ENCODE results near the gene IL17RA.
A peak's percentile ranks its signal among the peaks of the same experiment; 100 is the strongest.

The IL17RA gene

DNA sequence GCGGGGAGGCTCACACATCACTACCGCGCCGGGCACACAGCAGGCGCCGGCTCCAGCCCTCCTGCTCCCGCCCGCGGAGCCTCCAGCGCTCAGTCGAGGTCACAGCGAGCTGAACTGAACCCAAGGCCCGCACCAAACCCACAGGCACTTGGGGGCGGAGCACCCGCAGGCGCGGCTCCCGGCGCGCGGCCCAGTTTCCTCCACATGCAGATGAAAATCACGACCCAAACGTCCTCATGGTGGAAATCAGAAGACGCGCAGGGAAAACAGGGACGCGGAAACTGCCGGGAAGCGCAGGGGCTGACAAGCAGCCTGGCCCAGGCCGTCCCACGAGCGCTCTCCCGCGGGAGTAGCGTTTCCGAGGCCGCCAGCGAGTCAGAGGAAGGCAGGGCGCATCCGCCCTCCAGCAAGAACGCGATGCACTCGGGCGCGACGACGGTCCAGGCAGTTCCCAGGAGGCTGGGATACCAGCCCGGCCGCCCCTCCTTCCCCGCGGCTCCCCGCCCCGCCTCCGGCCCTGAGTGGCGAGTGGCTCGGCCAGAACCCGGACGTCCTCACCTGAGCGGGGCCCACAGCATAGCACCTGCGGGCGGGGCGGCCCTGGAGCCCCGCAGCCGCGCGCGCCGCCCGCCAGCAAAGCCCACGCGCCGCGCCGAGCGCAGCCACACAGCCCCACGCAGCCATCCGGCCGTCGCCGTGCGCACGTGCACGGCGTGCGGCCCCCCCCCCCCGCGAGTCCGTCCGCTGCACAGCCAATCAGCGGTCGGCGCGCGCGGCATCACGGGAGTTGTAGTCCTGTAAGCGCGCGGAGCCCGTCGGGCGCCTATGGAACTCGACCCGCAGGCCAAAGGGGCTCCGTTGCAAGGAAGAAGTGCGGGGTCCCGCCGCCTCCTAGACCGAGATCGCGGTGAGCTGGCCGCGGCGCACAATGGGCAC lies 74.0 kb downstream of the IL17RA start, which contains the start of gene HDHD5:
TSS of gene HDHD5 (minus strand) at position 710 of the 936 bp plus-strand sequence. CDS start at position 684, 26 bp downstream.
- peak; percentile 84 for DNase-seq

DNA sequence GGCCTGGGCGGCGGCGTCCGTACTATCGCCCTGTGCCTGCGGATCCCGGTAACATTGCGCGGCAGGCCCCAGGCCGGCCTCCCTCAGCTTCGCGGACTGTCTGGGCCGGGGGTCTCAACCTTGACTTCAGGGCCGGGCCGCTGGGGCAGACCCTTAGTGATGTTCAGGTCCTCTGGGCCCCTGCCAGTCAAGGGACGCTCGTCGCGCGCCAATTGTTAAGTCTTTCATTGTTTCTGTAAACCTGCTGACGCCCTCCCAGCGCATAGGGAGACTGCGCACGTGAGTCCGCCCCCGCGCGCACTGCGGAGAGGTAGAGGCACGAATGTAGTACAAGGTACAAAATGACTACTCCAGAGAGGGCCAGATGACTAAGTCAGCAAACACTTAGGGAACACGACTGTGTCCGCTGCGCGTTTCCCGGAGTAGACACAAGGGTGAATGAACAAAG lies 74.7 kb downstream of the IL17RA start:
- DNase-seq = no peak

DNA sequence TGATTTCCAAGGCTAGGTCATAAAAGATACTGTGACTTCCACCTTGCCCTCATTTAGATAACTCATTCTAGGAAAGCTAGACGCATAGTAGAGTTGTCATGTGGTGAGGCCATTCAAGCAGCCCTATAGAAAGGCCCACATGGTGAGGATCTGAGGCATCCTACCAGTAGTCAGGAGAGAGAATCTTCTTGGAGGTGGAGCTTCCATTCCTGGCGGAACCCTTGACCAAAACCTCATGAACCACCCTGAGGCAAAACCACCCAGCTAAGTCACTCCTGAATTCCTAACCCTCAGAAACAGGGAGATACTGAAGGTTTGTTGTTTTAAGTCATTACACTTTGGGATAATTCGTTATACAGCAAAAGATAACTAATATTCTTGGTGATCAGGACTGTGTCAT lies 77.2 kb downstream of the IL17RA start:
- DNase-seq = no peak

DNA sequence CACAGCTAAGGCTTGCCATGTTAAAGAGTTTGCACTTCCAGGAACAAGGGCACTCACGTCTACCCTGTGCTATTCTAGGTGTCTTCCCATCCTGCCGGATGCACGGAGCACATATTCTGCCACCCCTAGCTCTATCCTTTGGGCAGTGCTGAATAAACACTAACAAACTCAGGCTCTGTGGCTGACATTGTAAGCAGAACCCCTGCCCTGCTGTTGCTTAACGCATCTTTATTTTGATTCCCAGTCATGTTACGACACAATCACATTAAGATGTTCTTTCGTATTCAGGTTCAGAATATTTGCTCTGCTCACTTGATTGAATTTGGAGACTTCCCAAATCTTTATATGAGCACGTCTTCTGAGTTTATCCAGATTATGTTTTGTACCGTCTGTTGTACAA lies 77.9 kb downstream of the IL17RA start:
- DNase-seq = no peak

DNA sequence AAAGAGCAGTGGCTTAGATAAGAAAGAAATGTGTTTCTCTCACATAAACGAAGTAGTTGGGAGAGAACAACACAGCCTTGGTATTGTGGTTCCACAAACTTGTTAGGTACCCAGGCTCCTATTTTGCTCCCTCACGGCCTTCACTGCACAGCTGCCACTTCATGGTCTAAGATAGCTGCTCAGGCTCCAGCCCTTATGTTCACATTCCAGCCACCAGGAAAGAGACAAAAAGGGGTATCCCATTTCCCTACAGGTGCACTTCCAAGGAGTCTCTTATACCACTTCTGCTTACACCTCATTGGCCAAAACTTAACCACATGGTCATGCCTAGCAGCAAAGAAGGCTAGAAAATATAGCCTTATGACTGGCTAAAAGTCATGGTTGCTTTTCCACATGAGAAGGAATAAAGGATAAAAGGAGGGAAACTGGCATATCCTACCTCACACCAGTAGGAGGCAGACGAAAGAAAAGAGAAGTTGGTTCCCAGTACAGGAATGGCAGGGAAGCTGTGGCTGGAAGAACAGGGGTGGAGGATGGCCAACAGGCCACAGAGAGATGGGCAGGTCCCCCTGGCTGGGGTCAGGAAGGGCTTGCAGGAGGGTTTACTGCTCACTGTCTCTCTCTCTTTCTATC lies 79.7 kb downstream of the IL17RA start:
- no peak for DNase-seq

All from activated effector memory CD4-positive, alpha-beta T cell treated with Interleukin-2 at 50 U/mL for 16 hours (primary cell).